ENCODE data around the gene MEGF6. TPM values are rescaled to one million over a fixed set of nuclear protein-coding genes. Genes with fewer than 3 reads are reported as not detected.

The MEGF6 gene
- total RNA-seq, 1 donor from 2014 or later: 194 TPM

DNA sequence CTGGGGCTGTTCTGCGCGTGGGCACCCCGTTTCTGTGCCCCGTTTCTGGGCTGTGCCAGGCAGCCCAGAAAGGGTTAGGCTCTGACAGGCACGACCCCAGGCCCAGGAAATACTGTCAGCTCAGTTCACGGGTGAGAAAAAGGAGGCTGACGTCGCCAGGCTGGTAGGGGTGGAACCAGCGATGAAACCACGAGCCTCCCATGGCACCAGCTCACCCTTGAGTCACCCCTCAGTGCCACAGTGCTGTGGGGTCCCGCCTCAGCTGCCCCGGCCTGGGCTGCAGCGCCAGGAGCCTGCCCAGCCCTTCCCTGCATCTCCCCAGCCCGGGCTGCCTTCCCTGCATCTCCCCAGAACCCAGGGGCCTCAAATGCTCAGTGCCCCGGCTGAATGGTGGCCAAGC lies 11.5 kb downstream of the MEGF6 start:
- no peaks in the 10 kb centered on the region for H3K36me3 ChIP-seq
- intact Hi-C loops (cut with DNase I): no loop called here
- H3K9me3 ChIP-seq: no peaks in the 10 kb centered on the region
- no peaks in the 10 kb centered on the region for H3K27me3 ChIP-seq
- no peak overlapping the region for H3K4me3 ChIP-seq
- no peak overlapping the region for H3K27ac ChIP-seq
- H3K4me1 ChIP-seq: no peaks in the 10 kb centered on the region
- no peak for DNase-seq (ENCODE audit: low spot score in 2 of 2)
- TF ChIP-seq, protein P1, sequence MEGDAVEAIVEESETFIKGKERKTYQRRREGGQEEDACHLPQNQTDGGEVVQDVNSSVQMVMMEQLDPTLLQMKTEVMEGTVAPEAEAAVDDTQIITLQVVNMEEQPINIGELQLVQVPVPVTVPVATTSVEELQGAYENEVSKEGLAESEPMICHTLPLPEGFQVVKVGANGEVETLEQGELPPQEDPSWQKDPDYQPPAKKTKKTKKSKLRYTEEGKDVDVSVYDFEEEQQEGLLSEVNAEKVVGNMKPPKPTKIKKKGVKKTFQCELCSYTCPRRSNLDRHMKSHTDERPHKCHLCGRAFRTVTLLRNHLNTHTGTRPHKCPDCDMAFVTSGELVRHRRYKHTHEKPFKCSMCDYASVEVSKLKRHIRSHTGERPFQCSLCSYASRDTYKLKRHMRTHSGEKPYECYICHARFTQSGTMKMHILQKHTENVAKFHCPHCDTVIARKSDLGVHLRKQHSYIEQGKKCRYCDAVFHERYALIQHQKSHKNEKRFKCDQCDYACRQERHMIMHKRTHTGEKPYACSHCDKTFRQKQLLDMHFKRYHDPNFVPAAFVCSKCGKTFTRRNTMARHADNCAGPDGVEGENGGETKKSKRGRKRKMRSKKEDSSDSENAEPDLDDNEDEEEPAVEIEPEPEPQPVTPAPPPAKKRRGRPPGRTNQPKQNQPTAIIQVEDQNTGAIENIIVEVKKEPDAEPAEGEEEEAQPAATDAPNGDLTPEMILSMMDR (IDR thresholded peaks at IDR 0.05): no peak

DNA sequence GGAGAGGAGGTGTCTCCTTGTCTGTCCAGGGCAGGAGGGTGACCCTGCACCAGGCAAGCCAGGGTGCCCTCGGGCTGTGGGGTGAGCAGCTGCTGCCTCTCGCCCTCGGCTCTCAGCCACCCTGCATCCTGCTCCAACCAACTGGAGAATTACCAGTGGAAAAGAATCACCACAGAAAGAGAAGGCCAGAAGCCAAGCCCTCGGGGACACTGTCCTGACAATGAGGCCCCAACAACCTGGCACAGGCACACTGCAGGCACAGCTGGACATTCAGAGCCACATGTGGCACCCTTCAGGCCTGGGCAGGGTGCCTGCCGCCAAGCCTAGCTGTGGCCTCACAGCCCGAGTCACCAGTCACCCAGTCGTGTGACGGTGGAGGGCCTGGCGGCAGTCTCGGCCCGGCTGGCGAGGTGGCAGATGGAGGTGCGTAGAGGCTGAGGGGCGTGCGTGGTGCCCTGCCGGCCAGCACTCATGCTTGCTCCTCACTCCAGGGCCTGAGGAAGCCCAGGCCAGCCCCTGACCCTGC lies 12.0 kb downstream of the MEGF6 start:
- TF ChIP-seq, protein P1 (IDR thresholded peaks at IDR 0.05): no peak
- H3K27me3 ChIP-seq: no peaks in the 10 kb centered on the region
- no peak for DNase-seq (ENCODE audit: low spot score in 2 of 2)
- no peak overlapping the region for H3K27ac ChIP-seq
- H3K4me3 ChIP-seq: no peak overlapping the region
- H3K4me1 ChIP-seq: no peaks in the 10 kb centered on the region
- H3K36me3 ChIP-seq: no peaks in the 10 kb centered on the region
- no peaks in the 10 kb centered on the region for H3K9me3 ChIP-seq
- intact Hi-C loops (cut with DNase I): no loop called here

DNA sequence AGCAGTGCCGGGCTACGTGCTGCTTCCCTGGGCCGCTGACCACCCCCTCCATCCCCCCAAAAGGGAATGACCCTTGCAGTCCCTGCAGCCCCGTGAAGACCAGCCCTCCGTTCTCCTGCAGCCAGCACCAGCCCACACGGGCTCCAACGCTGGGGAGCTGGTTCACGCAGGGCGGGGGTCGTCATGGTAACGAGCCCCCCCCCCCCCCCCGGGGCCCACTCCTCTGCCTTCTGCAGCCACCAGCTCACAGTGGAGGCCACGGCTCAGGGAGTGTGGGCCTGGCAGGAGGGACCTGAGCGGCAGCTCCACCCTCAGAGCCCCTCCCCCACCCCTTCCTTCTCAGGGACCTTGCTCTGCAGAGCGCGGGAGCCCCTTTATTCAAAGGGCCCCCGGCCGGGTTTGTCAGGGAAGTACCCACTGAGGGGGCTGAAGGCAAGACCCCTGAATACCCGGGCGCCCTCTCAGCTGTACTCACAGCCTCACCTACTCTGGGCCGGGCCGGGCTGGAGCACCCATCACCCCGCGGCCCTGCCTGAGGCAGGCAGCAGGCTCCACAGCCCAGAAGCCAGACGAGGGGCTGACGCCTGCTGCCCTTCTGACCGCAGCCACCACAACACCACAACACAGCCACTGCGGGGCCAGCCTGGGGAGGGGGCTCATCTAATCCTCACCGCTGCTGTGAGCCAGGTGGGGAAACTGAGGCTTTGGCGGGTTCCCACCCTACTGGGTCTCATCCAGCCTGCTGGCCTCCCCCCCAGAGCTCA lies 12.6 kb downstream of the MEGF6 start:
- no peaks in the 10 kb centered on the region for H3K36me3 ChIP-seq
- no peaks in the 10 kb centered on the region for H3K9me3 ChIP-seq
- no peaks in the 10 kb centered on the region for H3K27me3 ChIP-seq
- no peaks in the 10 kb centered on the region for H3K4me1 ChIP-seq
- no peak for DNase-seq (ENCODE audit: low spot score in 2 of 2)
- H3K4me3 ChIP-seq: no peak overlapping the region
- intact Hi-C loops (cut with DNase I): no loop called here
- TF ChIP-seq, protein P1 (IDR thresholded peaks at IDR 0.05): no peak
- no peak overlapping the region for H3K27ac ChIP-seq

DNA sequence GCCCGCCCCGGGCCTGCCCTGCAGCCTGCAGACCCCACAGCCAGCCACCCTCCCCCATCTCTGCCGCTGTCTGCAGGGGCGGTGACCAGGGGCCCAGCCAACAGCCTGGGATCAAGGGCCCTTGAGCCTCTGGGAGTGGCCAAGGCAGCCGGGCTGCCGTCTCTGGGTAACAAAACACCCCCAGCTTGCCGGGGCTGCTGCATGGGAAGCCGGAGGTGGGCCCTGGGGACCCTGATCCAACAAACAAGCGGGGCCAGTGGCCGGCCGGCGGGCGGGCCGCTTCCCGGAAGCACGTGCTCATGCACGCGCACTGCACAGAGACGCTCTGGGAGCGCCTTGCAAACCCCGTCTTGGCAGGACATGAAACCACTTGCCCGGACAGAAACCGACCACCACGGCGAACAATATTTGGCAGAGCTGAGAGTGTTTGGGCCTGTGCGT lies 13.2 kb downstream of the MEGF6 start:
- no peak overlapping the region for H3K27ac ChIP-seq
- H3K27me3 ChIP-seq: no peaks in the 10 kb centered on the region
- intact Hi-C loops (cut with DNase I): no loop called here
- no peaks in the 10 kb centered on the region for H3K36me3 ChIP-seq
- TF ChIP-seq, protein P1 (IDR thresholded peaks at IDR 0.05): no peak
- no peak for DNase-seq (ENCODE audit: low spot score in 2 of 2)
- H3K4me1 ChIP-seq: no peaks in the 10 kb centered on the region
- no peaks in the 10 kb centered on the region for H3K9me3 ChIP-seq
- no peak overlapping the region for H3K4me3 ChIP-seq

DNA sequence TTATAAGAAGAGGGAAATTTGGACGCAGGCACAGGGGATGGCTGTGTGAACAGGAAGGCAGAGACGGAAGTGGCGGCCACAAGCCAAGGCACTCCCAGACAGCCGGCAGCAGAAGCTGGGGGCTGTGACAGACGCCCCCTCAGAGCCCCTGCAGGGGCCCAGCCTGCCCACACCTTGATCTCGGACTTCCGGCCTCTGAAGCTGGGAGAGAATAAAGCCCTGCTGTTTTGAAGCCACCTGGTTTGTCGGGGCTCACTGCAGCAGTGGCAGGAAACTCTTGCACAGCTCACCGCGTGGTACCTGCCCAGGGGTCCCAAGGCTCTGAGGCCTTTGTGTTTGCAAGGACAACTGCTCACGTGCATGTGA lies 13.7 kb downstream of the MEGF6 start:
- no peak for DNase-seq (ENCODE audit: low spot score in 2 of 2)
- H3K27ac ChIP-seq: no peak overlapping the region
- no peaks in the 10 kb centered on the region for H3K27me3 ChIP-seq
- TF ChIP-seq, protein P1 (IDR thresholded peaks at IDR 0.05): no peak
- no peaks in the 10 kb centered on the region for H3K9me3 ChIP-seq
- H3K4me1 ChIP-seq: no peaks in the 10 kb centered on the region
- intact Hi-C loops (cut with DNase I): no loop called here
- no peak overlapping the region for H3K4me3 ChIP-seq
- H3K36me3 ChIP-seq: no peaks in the 10 kb centered on the region

All from ascending aorta (tissue), 2 donors.